OCI-LY1 (cell line): ENCODE measurements around the gene RBM11.

ENCODE experiments used
- H2AFZ ChIP-seq: fragments of 200-600 bp; sonication (generic), shearing (Covaris generic); 2 replicates; pipeline ENCODE4 v1.6.0; 2014; ENCODE audit warnings: antibody characterized with exemption, mild to moderate bottlenecking, low read length
- H3F3A ChIP-seq: fragments of 200-600 bp; sonication (generic), shearing (Covaris generic); 2 replicates; pipeline ENCODE4 v1.6.0; 2014; ENCODE audit warnings: mild to moderate bottlenecking, antibody characterized with exemption, low read length, moderate library complexity; ENCODE audit not compliant: insufficient read depth
- H3K27ac ChIP-seq: fragments of 200-600 bp; sonication (generic); 2 replicates; pipeline ENCODE4 v1.5.1; 2014; ENCODE audit warnings: low read length, mixed run types, mild to moderate bottlenecking, low read depth; ENCODE audit not compliant: poor library complexity, severe bottlenecking
- H3K27me3 ChIP-seq: fragments of 200-600 bp; sonication (generic); 2 replicates; pipeline ENCODE4 v1.6.0; 2014; ENCODE audit warnings: antibody characterized with exemption, mild to moderate bottlenecking, low read length, moderate library complexity; ENCODE audit not compliant: insufficient read depth
- H3K36me3 ChIP-seq: fragments of 200-600 bp; sonication (generic); 2 replicates; pipeline ENCODE4 v1.6.1; 2014; ENCODE audit warnings: mild to moderate bottlenecking, antibody characterized with exemption, low read length, moderate library complexity, mixed read lengths; ENCODE audit not compliant: insufficient read depth
- H3K4me1 ChIP-seq: fragments of 200-600 bp; sonication (generic); 2 replicates; pipeline ENCODE4 v1.5.1; 2014; ENCODE audit warnings: mild to moderate bottlenecking, low read length, moderate library complexity; ENCODE audit not compliant: insufficient read depth, severe bottlenecking
- H3K4me2 ChIP-seq: fragments of 200-600 bp; sonication (generic), shearing (Covaris generic); 2 replicates; pipeline ENCODE4 v1.6.1; 2014; ENCODE audit warnings: low read length
- H3K4me3 ChIP-seq: fragments of 200-600 bp; sonication (generic); 2 replicates; pipeline ENCODE4 v1.5.1; 2014; ENCODE audit warnings: low read length, low read depth, mild to moderate bottlenecking, mixed read lengths; ENCODE audit not compliant: poor library complexity, severe bottlenecking
- H3K79me2 ChIP-seq: fragments of 200-600 bp; shearing (Covaris generic); 2 replicates; pipeline ENCODE4 v1.6.1; 2016; ENCODE audit warnings: mixed run types, low read length, mixed read lengths; ENCODE audit not compliant: insufficient read depth
- H3K9ac ChIP-seq: fragments of 200-600 bp; sonication (generic), shearing (Covaris generic); 2 replicates; pipeline ENCODE4 v1.6.1; 2014; ENCODE audit warnings: mild to moderate bottlenecking, low read length, mixed read lengths
- H3K9me2 ChIP-seq: fragments of 200-600 bp; sonication (generic), shearing (Covaris generic); 2 replicates; pipeline ENCODE4 v1.6.1; 2014; ENCODE audit warnings: low read depth, mild to moderate bottlenecking, low read length, mixed read lengths
- H3K9me3 ChIP-seq: fragments of 200-600 bp; shearing (Covaris generic); 2 replicates; pipeline ENCODE4 v1.6.1; 2014; ENCODE audit warnings: low read length, mixed read lengths
- H4K20me1 ChIP-seq: fragments of 200-600 bp; sonication (generic), shearing (Covaris generic); 2 replicates; pipeline ENCODE4 v1.6.0; 2016; ENCODE audit warnings: mild to moderate bottlenecking, low read length; ENCODE audit not compliant: insufficient read depth
- EZH2 ChIP-seq: fragments of 200-600 bp; sonication (generic), shearing (Covaris generic); IDR thresholded peaks from 2 replicates; pipeline ENCODE4 v1.8.0; 2017; ENCODE audit warnings: borderline replicate concordance, mixed run types, mild to moderate bottlenecking, antibody characterized with exemption, low read length, moderate library complexity, mixed read lengths
- TF ChIP-seq, protein P1 (sequence below): fragments of 200-600 bp; sonication (generic), shearing (Covaris generic); IDR thresholded peaks from 2 replicates; pipeline ENCODE4 v1.5.1; 2017; ENCODE audit warnings: mild to moderate bottlenecking, antibody characterized with exemption, low read length, moderate library complexity, mixed read lengths

Gene RBM11

GRCh38 chr21:14251336-14251735 is 35.4 kb downstream of the RBM11 start:
- Histone ChIP-seq H3F3A (no peaks in the 10 kb centered on the region), H2AFZ (no peak overlapping the region), H3K36me3 (no peaks in the 10 kb centered on the region), H3K4me2 (no peak overlapping the region), H3K9ac (no peak overlapping the region), H3K9me3 (no peaks in the 10 kb centered on the region), H4K20me1 (no peaks in the 10 kb centered on the region), H3K27ac (no peak overlapping the region), H3K4me3 (no peak overlapping the region), H3K79me2 (no peaks in the 10 kb centered on the region), H3K9me2 (no peaks in the 10 kb centered on the region), H3K27me3 (no peaks in the 10 kb centered on the region), H3K4me1 (no peaks in the 10 kb centered on the region)
- no peak for TF ChIP-seq EZH2
- TF ChIP-seq, protein P1, sequence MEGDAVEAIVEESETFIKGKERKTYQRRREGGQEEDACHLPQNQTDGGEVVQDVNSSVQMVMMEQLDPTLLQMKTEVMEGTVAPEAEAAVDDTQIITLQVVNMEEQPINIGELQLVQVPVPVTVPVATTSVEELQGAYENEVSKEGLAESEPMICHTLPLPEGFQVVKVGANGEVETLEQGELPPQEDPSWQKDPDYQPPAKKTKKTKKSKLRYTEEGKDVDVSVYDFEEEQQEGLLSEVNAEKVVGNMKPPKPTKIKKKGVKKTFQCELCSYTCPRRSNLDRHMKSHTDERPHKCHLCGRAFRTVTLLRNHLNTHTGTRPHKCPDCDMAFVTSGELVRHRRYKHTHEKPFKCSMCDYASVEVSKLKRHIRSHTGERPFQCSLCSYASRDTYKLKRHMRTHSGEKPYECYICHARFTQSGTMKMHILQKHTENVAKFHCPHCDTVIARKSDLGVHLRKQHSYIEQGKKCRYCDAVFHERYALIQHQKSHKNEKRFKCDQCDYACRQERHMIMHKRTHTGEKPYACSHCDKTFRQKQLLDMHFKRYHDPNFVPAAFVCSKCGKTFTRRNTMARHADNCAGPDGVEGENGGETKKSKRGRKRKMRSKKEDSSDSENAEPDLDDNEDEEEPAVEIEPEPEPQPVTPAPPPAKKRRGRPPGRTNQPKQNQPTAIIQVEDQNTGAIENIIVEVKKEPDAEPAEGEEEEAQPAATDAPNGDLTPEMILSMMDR, result no peak

- H4K20me1 ChIP-seq, result no peaks in the 10 kb centered on the region
- no peak overlapping the region for H3K4me3 ChIP-seq
- no peaks in the 10 kb centered on the region for H3K79me2 ChIP-seq
- H3K9me3 ChIP-seq, result no peaks in the 10 kb centered on the region
- no peaks in the 10 kb centered on the region for H3F3A ChIP-seq
- H3K36me3 ChIP-seq, result no peaks in the 10 kb centered on the region
- H2AFZ ChIP-seq, result no peak overlapping the region
- no peak overlapping the region for H3K9ac ChIP-seq
- H3K27ac ChIP-seq, result no peak overlapping the region
- no peaks in the 10 kb centered on the region for H3K4me1 ChIP-seq
- no peaks in the 10 kb centered on the region for H3K27me3 ChIP-seq
- TF ChIP-seq EZH2, result no peak
- TF ChIP-seq, protein P1, result peak; percentile 71
- H3K9me2 ChIP-seq, result no peaks in the 10 kb centered on the region
- no peak overlapping the region for H3K4me2 ChIP-seq
These were observed 43.8 kb downstream of the RBM11 start for GRCh38 chr21:14259747-14260146.

DNA sequence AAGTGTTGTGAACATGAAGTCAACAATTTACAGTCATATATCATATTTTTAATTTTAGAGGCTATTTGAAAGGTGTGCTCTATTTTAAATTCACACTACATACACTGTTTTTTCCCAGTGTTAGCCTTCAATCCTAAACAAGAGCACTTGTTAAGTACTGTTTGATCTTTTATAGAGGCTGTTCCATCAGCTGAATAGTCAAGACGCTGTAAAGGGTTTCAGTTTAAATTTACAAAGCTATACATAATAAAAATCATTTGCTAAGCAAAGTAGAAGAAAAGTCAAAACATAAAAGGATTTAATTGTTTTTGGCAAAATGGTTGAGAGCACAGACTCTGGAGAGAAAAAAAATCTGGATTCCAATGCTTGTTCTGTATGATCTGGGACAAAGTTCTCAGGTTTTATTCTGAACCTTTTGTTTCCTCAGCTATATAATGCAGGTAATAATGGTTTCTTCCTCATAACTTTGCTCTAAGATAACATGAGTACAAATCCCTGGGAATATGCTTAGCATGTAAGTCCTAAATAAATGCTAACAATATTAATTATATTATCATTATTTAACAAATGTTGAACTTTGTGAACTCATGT is 44.3 kb downstream of the RBM11 start:
- Histone ChIP-seq H3K27ac (no peak overlapping the region), H2AFZ (no peak overlapping the region), H3K79me2 (no peaks in the 10 kb centered on the region), H3F3A (no peaks in the 10 kb centered on the region), H3K4me3 (no peak overlapping the region), H3K36me3 (no peaks in the 10 kb centered on the region), H3K9me3 (no peaks in the 10 kb centered on the region), H3K4me1 (no peaks in the 10 kb centered on the region), H3K9ac (no peak overlapping the region), H3K9me2 (no peaks in the 10 kb centered on the region), H3K4me2 (no peak overlapping the region), H4K20me1 (no peaks in the 10 kb centered on the region), H3K27me3 (no peaks in the 10 kb centered on the region)
- TF ChIP-seq, protein P1, result no peak
- TF ChIP-seq EZH2, result no peak
